ENCODE measurements around the gene TMPRSS6. TPM values are rescaled to one million over a fixed set of nuclear protein-coding genes. Genes with fewer than 3 reads are reported as not detected.

TMPRSS6 gene
- total RNA-seq, 1 donor from 2014 or later: not detected

DNA sequence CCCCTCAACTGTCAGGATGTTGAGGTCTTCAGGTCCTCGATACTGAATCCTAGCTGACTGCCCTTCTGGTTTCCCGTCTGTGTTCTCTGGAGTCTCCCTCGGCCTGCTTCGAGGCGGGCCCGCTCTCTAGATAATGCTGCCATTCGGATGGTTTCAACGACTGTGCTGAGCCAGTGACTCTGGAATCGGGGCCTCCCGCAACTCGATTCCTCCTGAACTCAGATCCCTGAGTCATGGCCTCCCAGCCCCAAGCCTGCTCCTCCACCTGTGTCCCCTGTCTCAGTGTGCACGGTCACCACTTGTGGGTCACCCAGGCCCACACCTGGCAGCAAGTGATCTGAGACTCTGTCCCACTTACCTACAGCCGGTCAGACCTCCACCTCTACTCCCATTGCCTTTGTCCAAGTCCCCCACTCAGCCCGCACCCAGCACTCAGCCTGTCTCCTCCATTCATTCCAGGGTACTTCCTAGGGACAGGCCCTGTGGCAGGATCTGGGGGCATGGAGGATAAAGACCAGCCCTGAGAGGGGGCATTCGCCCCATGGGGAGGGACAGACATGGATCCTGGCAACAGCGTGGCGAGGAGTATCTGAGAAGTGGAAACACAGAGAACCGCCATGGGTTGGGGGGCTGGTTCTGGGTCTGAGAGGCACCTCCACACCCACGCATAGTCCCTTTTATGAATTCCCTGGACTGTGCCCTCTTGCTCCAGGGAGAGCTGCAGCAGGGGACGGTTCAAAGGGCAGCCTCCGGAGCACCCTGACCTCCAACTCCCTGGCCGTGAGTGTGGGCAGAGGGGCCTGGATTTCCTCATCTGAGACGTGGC is 75.7 kb downstream of the TMPRSS6 start:
- no peak overlapping the region for H3K4me3 ChIP-seq (ENCODE audit: low read depth, low read length)
- DNase-seq (ENCODE audit: low read depth): no peak
- TF ChIP-seq, protein P1, sequence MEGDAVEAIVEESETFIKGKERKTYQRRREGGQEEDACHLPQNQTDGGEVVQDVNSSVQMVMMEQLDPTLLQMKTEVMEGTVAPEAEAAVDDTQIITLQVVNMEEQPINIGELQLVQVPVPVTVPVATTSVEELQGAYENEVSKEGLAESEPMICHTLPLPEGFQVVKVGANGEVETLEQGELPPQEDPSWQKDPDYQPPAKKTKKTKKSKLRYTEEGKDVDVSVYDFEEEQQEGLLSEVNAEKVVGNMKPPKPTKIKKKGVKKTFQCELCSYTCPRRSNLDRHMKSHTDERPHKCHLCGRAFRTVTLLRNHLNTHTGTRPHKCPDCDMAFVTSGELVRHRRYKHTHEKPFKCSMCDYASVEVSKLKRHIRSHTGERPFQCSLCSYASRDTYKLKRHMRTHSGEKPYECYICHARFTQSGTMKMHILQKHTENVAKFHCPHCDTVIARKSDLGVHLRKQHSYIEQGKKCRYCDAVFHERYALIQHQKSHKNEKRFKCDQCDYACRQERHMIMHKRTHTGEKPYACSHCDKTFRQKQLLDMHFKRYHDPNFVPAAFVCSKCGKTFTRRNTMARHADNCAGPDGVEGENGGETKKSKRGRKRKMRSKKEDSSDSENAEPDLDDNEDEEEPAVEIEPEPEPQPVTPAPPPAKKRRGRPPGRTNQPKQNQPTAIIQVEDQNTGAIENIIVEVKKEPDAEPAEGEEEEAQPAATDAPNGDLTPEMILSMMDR (IDR thresholded peaks at IDR 0.05; ENCODE audit: insufficient read depth, low read length, poor library complexity, severe bottlenecking): no peak
- no peaks in the 10 kb centered on the region for H3K36me3 ChIP-seq (ENCODE audit: control insufficient read depth, insufficient read depth, low read length)
- no peaks in the 10 kb centered on the region for H3K27me3 ChIP-seq (ENCODE audit: control insufficient read depth, insufficient read depth, low read length)

DNA sequence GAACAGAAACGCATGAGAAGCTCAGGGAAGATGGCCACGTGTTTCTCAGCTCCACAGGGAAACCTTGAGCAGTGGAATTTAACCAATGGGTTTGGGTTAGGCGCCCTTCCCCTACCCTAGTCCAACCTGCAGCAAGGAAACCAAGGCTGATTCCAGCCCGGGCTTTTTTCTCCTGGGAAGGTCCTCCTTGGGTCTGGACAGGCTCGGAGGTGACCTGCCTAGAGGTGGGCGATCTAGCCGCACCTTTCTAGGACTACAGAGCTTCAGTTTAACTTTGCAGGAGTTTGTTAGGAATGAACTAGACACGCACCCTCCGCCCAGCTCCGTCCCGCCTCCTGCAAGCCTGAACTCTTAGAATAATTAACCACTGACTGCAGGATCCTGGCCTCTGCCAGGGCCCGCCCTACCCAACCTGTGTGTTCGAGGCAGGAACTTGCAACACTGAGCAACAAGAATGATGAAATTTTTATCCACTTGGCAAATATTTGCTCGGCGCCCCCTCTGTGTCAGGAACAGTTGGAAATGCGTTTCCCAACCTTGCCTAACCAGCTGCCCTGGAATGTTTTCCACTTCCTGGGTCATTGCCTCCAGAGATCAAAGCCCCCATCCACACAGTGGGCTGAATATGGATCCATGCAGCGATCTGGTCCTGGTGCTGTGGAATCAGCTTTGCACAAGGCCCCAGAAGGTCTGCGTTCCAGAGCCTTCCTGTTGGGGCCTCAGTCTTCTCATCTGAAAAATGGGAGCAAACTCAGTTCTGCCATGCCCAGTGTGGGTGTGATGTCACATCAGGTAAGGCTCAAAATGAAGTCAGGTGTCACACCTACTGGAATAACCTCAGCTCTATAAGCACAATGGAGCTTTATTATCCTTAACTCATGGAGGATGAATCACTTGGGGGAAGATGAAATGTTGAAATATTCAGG is 76.7 kb downstream of the TMPRSS6 start:
- H3K4me3 ChIP-seq (ENCODE audit: low read depth, low read length): no peak overlapping the region
- TF ChIP-seq, protein P1 (IDR thresholded peaks at IDR 0.05; ENCODE audit: insufficient read depth, low read length, poor library complexity, severe bottlenecking): no peak
- peak; percentile 83 for DNase-seq (ENCODE audit: low read depth)
- H3K27me3 ChIP-seq (ENCODE audit: control insufficient read depth, insufficient read depth, low read length): no peaks in the 10 kb centered on the region
- H3K36me3 ChIP-seq (ENCODE audit: control insufficient read depth, insufficient read depth, low read length): no peaks in the 10 kb centered on the region

- no peak for DNase-seq (ENCODE audit: low read depth)
- Histone ChIP-seq H3K4me3 (ENCODE audit: low read depth, low read length) (no peak overlapping the region), H3K27me3 (ENCODE audit: control insufficient read depth, insufficient read depth, low read length) (no peaks in the 10 kb centered on the region), H3K36me3 (ENCODE audit: control insufficient read depth, insufficient read depth, low read length) (no peaks in the 10 kb centered on the region)
- TF ChIP-seq, protein P1 (IDR thresholded peaks at IDR 0.05; ENCODE audit: insufficient read depth, low read length, poor library complexity, severe bottlenecking): no peak
Observed at GRCh38 chr22:37032134-37032534, 77.4 kb downstream of the TMPRSS6 start.

- DNase-seq (ENCODE audit: low read depth): no peak
- TF ChIP-seq, protein P1 (IDR thresholded peaks at IDR 0.05; ENCODE audit: insufficient read depth, low read length, poor library complexity, severe bottlenecking): peak; percentile 23
- H3K4me3 ChIP-seq (ENCODE audit: low read depth, low read length): no peak overlapping the region
- H3K36me3 ChIP-seq (ENCODE audit: control insufficient read depth, insufficient read depth, low read length): no peaks in the 10 kb centered on the region
- H3K27me3 ChIP-seq (ENCODE audit: control insufficient read depth, insufficient read depth, low read length): no peaks in the 10 kb centered on the region
Observed at GRCh38 chr22:37030560-37031281, 78.8 kb downstream of the TMPRSS6 start.

DNA sequence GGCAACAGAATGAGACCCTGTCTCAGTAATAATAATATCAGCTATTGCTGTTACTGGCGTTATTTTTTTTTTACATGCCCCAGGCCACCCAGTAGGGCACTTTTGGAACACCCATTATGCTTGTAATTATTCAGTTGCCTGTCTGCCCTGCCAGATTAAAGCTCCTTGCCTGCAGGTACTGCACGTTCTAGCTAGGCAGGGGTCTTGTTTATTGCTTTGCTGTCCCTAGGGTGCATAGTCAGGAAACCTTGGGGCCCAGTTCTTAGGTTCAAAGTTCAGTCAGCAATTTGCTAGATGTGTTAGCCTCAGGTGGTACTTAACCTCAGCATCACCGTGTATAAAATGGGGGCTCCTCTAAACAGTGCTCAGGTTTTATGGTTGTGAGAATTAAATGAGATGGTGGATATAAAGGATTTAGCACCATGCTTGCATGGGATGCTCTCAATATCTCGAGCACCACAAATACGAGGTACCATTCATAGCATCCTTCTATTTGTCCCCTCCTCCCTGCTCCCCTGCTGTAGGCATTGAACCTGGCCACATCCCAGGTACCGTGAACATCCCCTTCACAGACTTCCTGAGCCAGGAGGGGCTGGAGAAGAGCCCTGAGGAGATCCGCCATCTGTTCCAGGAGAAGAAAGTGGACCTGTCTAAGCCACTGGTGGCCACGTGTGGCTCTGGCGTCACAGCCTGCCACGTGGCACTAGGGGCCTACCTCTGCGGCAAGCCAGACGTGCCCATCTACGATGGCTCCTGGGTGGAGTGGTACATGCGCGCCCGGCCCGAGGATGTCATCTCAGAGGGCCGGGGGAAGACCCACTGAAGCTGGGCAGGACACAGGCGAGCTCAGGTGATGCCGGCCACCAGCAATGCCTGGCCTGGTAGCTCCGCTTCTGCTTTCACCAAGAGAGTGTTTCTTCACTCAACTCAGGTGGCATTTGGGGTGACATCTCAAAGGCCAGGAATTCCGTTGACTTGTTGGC is 80.5 kb downstream of the TMPRSS6 start:
- H3K36me3 ChIP-seq (ENCODE audit: control insufficient read depth, insufficient read depth, low read length): no peaks in the 10 kb centered on the region
- no peak for DNase-seq (ENCODE audit: low read depth)
- TF ChIP-seq, protein P1 (IDR thresholded peaks at IDR 0.05; ENCODE audit: insufficient read depth, low read length, poor library complexity, severe bottlenecking): no peak
- H3K27me3 ChIP-seq (ENCODE audit: control insufficient read depth, insufficient read depth, low read length): no peaks in the 10 kb centered on the region
- H3K4me3 ChIP-seq (ENCODE audit: low read depth, low read length): no peak overlapping the region

Data from kidney epithelial cell (primary cell).